HG03045 (cell line): ENCODE measurements around the gene KDM2A.

Experiments
- ATAC-seq: cut with Tn5 transposase; IDR thresholded peaks from one replicate; pipeline ENCODE4 v1.9.1; 2021; ENCODE audit warnings: mild to moderate bottlenecking, moderate library complexity; ENCODE audit not compliant: unreplicated experiment

The KDM2A gene

DNA sequence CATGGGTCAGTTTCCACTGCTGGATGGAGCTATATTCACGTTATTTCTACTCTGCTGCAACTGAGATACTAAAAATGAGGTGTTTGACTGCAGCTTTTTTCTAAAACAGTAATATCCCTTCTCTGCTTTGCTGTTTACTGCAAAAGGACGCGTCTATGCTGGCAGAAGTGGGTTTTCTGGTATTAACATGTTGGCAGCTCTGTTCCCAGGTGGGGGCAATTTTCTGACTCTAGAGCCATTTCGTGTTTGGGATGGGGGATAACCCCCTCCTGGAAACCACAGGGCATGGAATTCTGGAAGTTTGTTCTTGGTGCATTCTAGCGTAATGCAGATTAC is 152.1 kb downstream of the KDM2A start:
- no peak for ATAC-seq

DNA sequence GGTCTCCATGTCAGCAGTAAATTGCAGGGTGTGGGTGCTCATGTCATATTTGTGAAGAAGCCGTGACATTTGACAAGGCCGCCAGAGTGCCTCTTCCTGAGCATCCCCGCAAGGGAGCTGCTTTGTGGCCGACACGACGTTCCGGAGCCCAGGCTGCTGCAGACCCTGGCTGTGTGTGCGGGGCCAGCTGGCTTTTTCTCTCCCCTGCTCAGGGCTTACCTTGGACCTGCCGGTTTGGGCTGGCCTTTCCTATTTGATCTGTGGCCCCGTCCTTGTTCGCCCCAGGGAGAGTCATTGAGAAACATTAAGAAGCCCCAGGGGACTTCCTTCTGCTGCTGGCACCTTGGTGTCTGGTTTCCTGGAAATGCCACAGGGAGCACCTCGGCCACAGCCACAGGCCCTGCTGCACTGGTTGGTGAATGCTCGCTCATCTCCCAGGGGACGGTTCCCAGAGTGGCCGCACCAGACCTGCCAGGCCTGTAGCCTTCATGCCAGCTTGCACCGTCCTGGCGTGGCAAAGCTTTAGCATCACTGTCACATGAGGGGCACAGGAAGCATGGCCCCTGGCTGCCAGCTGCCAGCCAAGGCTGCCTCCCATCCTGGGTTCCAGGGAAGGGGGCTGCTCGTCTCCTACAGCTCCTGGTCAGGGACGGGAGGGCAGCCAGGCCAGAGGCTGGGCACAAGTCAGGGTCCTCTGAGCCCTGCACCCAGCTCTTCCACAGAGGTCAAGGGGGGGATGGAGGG is 152.7 kb downstream of the KDM2A start:
- no peak for ATAC-seq

DNA sequence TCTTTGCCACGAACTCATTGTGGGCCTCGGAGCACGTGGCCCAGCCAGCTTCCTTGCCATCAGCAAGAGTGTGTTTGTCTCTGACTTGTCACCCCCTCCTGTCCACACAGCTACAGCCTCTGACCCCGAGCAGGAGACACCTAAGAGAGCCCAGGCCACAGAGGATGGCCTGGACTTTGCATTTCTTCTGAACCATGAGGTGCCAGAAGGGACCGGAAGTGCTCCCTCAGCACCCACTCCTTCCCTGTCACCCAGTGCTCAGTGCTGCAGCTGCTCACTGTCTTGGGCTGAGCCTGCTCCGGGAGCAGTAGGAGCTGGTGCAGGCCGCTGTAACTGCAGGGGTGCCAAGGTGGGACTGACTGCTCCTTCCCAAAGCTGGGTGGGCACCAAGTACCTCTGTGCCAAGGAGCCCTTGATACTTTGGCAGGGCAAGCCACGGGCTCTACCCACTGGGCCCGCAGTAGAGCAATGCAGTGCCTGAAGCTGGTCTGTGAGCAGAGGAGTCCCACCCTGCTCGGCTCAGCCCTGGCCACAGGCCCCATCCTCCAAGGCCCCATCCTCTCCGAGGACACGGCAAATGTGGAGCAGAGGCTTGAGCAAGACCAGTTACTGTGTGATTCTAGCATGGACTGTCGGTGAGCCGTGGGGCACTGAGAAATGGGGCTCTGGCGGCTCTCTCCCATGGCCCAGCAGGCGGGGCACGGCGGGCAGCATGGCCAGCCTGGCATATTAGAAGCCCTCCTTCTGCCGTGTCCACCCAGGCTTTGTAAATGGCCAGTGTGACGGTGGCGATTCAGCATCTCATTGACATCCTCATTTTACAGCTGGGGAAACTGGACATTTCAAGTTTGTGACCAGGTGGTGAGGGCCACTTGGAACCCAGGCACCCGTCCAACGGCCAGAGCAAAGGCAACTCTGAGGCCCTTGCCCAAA is 153.5 kb downstream of the KDM2A start:
- ATAC-seq: no peak

DNA sequence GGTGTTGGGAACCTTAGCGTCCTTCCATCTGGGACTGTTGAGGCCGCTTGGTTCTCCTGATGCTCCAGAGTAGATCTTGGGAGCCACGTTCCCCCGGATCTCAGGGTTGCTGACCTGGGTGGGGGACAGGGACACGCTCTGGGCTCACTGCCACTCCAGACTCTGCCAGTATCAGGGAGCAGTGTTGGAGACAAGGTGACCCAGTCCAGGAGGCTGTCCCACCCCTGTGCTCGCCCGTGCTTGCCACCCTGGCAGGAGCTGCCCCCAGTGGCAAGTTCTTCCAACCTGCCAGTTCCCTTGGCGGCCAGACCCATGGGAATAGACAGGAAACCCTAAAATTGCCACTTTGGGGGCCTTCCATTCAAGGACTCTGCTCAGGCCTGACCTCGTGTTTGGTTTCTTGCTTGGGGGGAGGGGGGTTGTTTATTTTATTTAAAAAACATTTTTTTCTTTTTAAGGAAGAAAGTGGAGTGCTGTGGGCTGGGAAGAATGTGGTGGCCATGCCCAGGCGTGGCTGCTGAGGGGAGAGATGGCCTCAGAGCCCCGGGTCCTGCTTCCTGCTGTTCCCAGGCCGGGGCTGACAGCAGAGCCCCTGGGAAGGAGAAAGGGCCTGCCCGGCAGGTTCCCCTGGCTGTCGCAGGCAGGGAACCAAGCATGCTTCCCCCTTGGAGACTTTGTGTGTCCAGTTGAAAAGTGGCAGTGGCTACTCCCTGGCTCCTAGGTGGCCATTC is 154.4 kb downstream of the KDM2A start:
- no peak for ATAC-seq

DNA sequence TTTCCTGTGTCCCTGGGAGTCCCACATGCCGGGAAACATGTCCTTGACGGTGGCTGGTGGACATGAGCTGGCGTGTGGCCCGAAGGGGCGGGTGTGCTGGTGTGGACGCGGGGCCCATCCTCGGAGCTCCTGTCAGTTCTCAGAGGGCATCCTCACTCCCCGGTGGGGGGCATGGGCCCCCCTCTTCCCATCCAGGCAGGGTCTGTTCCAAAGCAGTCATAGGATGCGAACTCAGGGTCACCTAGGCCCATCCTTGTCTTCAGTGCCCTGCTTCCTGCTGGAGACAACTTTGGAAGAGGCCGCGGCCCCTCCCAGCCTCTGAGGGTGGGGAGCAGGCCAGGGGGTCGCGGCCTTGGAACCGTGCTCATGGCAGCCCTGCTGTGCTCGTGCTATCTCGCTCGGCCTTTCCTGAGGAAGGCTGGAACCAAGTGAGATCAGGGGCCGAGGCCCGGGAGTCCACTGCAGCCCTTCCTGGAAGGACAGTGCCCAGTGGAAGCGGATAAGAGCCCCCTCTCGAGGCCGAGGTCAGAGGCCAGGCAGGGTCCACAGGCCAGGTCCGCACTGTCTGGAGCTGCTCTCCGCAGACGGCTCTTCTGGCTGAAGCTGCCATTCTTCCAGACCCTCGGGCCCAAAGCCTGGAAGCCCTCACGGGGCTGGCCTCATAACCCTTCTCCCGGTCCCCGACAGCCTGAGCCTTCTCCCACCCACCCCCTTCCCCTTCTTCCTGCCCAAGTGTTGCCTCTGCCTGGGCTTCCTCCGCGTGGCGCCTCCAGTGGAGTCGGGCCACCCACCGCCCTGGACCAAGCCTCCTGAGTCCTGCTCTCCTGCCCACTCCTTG is 155.9 kb downstream of the KDM2A start:
- no peak for ATAC-seq

DNA sequence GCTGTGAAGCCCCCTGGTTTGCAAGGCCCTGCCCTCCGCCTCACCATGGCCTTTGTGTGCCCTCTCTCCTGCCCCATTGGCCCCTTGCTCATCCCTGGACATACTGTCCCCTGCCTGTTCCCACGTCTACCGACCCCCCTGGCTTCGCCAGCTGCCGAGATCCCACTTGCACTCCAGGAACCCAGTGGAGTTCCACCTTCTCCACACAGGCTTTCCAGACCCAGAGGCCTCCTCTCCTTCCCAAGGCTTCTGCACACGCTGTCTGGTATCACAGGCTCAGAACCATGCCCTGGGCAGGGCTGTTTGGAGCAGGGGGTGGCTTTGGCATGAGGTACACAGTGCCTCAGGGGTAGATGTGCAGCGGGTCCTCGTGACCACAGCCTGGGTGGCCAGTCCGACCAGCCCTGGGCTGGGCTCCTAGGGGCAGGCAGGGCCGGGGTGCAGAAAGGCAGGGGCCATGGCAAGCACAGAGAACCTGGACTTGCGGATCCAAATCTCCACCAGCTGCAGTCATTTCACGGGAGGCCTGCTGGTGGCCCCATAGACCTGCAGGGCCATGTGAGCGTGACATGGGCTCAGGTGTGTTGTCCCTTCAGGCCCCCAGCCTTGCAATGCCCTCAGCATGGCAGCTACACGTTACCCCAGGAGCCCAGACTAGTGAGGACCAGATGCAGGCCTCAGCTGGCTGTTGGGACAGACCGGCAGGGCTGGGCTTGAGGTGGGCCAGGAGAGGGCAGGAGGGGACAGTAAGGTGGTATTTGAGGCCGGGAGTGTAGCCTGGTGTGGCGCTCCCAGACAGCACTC is 156.7 kb downstream of the KDM2A start:
- ATAC-seq: no peak

DNA sequence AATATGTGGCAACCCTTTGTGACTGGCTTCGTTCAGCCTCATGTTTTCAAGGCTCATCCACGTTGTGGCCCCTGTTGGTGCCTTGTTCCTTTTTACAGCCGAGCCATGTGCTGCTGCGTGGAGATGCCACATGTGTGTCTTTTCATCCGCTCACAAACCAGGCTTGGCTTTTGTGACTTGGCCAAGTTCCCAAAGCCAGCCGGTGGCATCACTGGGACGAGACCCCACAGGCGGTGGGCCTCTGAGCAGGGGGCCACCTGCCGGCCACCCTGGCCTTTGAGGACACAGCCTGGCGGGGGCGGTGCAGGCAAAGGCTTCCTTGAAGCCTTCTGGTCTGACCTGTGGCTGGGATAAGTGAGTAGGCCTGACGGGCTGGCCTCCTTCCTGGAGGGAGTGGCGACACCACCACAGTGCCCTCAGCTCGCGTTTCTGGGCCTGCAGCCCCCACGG is 157.7 kb downstream of the KDM2A start:
- ATAC-seq: peak; percentile 18

DNA sequence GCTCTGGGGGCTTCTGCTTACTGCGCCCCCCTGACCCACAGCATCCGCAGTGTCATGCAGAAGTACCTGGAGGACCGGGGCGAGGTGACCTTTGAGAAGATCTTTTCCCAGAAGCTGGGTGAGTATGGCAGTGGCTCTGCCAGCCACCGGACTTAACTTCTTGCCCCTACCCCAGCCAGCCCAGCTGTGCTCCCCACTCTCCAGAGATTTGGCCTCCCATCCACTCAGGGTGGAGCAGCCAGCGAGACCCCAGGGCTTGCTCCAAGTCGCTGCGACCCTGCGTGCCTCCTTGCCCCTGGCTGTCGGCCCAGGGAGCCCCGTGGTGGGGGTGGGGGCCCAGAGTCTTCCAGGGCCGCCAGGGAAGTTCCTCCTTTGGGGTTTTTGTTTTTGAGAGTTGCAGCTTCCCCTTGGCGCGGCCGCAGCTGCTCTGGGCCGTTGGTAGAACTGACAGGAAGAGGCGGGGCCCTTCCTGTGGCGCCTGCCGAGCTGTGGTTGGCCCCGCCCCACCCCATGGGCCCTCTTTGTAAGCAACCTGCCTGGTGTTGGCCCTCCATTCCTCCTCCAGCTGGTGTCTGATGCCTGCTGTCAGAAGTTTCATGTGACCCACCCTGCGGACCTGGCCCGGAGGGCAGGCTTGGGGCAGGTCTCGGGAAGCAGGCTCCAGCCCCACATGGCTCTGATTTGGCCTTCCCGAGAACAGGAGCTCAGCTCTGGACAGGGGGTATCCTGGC is 158.3 kb downstream of the KDM2A start:
- ATAC-seq: peak; percentile 74

DNA sequence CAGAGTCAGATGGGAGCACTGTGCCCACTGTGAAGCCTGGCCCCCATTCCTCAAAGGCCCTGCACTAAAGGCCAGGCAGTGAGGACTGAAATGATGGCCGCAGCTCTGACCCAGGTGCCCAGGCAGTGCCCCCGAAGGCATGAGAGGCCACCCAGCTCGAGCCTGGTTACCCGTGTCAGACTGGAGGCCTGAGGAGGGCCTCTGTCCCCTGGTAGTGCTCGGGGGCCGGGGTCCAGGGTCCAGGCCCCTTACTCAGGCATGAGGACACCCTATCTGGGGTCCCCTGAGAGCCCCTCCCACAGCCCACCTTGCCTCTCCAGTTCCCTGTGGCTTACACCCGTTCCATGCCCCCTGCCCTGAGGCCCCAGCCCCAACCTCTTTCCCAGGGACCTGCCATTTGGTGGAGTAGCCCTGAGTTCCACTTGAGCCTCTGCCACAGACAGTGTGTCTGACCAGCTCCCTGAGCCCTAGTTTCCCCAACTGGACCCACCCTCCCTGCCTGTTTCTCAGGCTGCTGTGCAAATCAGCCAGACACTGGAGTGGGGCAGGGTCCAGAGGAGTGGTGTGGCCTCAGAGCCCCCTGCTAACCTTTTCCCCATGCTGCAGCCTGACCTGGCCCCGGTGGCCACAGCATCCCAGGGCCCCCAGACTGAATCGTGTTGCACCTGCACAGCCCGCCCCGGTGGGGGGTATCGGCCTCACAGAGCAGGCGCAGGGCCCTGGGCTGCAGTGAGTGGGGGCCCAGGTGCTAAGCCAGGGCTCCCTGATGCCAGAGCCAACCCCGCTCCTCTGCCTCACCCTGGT is 159.3 kb downstream of the KDM2A start:
- no peak for ATAC-seq

DNA sequence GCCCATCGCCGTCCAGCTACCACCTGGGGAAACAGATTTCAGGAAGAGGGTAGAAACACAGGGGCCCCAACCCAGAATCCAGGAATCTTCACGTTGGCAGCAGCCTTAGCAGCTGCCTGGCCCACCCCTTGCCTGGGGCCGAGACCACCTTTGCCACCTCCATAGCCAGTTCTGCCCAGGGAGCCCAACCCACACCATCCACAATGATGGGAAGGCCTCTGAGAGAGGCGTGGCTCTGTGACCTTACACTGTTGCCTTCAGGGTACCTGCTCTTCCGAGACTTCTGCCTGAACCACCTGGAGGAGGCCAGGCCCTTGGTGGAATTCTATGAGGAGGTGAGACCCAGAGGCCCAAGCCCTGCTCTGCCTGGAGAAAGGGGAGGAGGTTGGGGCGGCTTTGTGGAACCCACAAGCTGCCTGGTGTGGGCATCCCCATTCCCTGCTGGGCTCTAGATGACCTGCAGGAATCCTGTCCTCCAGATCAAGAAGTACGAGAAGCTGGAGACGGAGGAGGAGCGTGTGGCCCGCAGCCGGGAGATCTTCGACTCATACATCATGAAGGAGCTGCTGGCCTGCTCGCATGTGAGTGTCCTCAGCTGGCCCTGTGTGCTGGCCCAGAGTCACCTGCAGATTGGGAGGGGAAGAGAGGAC is 160.0 kb downstream of the KDM2A start:
- ATAC-seq: no peak

DNA sequence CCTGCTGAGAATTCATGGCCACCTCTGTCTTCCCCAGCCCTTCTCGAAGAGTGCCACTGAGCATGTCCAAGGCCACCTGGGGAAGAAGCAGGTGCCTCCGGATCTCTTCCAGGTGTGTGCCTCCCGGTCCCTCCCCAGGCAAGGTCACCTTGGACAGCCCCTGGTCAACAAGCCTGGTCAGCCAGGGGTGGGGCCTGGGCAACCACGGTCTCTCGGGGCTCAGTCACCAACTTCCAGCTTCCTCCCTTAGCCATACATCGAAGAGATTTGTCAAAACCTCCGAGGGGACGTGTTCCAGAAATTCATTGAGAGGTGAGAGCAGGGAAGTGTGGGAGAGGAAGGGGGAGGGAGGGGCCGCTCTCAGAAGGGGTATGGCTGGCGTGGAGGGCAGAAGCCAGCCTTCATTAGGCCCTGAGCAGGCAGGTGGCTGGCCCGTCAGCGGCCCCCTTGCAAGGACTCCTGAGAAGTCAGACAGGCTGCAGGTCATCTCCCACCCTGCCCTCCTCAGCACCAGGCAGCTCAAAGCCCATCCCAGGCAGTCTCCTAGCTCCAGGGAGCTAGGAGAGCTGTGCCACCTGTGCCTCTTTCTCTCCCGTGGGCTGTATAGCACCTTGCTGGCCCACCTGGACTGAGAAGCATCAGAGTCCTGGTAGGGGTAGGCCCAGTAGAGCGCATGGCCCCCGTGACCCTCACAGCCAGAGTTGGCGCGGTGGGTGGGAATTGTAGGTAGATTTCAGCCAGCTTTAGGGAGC is 160.7 kb downstream of the KDM2A start:
- no peak for ATAC-seq

DNA sequence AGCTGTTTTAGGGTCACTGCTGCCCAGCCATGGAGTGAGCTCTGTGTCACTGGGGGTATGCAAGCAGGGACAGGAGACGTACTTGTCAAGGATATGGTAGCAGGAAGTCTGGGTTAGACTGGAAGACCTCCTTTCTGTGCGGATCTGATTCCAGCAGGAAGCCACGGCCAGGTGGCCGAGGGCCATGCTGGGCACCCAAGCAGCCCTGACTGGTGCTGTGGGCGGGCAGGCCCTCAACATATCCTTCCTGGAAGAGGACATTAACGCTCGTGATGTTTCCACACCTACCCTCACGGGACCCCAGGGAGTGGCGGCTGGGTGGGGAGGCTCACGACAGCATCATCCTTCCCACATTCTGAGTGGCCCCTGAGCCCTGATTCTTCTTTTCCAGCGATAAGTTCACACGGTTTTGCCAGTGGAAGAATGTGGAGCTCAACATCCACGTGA is 161.3 kb downstream of the KDM2A start:
- no peak for ATAC-seq

DNA sequence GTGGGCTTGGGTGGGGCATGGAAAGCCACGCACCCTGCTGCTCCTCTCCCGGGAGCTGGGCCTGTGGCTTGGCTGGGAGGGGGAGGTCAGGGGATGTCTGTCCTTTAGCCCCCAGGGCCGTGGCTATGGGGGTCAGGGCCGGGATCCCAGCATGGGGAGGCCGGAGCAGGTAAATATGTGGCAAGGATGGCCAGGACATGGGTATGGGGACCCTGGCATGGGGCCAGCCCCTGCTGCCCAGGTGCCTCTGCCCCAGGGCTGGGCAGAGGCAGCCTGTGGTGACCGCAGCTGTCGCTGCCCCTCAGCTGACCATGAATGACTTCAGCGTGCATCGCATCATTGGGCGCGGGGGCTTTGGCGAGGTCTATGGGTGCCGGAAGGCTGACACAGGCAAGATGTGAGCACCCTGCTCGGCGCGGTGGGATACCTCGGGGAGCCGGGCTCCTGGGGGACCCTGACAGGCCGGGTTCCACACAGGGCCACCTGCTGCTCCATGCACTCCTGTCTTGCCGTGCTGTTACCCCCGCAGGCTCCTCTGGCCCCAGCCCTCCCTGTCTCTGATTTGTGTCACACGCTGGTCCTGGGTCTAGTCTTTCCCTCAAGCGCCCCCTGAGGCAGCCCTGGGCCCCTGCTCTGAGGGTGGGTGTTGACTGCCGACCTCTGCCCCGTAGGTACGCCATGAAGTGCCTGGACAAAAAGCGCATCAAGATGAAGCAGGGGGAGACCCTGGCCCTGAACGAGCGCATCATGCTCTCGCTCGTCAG is 161.9 kb downstream of the KDM2A start:
- no peak for ATAC-seq

DNA sequence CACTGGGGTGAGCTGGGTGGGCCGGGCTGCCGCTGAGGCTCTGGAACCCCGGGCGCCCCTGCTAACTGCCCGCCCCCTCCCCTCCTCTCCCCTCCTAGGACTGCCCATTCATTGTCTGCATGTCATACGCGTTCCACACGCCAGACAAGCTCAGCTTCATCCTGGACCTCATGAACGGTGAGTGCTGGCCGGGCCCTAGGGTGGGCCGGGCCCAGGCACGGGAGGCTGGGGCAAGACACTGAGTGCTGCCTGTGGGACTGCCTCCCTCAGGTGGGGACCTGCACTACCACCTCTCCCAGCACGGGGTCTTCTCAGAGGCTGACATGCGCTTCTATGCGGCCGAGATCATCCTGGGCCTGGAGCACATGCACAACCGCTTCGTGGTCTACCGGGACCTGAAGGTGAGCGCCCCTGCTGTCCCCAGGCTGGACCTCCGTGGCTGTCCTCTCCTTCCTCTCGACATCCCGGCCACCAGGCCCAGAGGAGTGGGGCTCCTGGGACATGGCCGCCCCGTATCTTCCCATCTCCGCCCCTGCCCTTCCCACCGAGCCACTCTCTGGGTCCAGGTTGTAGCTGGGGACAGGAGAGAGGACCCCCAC is 162.6 kb downstream of the KDM2A start:
- ATAC-seq: no peak

DNA sequence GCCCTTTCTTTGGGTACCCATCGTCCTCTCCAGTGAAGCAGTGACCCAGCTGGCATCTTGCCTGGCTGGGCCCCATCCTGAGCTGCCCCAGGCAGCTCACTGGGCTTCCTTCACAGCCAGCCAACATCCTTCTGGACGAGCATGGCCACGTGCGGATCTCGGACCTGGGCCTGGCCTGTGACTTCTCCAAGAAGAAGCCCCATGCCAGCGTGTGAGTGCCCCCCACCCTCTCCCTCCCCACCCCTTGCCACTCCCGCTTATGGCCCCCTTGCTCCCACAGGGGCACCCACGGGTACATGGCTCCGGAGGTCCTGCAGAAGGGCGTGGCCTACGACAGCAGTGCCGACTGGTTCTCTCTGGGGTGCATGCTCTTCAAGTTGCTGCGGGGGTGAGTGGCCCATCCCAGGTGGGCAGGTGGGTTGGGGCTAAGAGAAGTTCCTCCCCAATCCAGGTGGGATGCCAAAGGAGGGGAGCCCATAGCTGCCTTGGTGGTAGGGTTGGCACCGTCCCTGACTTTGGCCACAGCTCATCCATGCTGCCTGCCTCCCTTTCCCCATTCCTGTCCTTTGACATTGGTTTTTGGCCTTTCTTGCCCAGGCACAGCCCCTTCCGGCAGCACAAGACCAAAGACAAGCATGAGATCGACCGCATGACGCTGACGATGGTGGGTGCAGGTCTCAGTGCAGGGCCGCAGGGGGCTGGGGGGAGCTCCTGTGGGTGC is 163.3 kb downstream of the KDM2A start:
- ATAC-seq: no peak
